Smooth muscle cell (in vitro differentiated cells): ENCODE measurements around the gene EFL1. TPM values are rescaled to one million over a fixed set of nuclear protein-coding genes. Genes with fewer than 3 reads are reported as not detected.

Source experiments
- DNase-seq: peaks from one replicate; lab custom pipeline; 2025; ENCODE audit not compliant: unreplicated experiment; lab: John Stamatoyannopoulos, UW
- H2AFZ ChIP-seq: fragments of 200-600 bp; sonication (generic); 2 replicates; pipeline ENCODE4 v1.6.0; 2016; ENCODE audit warnings: antibody characterized with exemption, low read depth, mild to moderate bottlenecking
- H3F3A ChIP-seq: fragments of 200-600 bp; sonication (generic); 2 replicates; pipeline ENCODE4 v1.6.0; 2017; ENCODE audit warnings: antibody characterized with exemption, low read depth
- H3K27ac ChIP-seq: fragments of 200-600 bp; sonication (generic); 2 replicates; pipeline ENCODE4 v1.5.1; 2016; ENCODE audit warnings: low read depth, mild to moderate bottlenecking
- H3K27me3 ChIP-seq: fragments of 200-600 bp; sonication (generic); 2 replicates; pipeline ENCODE4 v1.6.1; 2016; ENCODE audit warnings: low read depth, mild to moderate bottlenecking
- H3K36me3 ChIP-seq: fragments of 200-600 bp; sonication (generic); 2 replicates; pipeline ENCODE4 v1.5.1; 2016; ENCODE audit warnings: low read depth
- H3K4me1 ChIP-seq: fragments of 200-600 bp; sonication (generic); 2 replicates; pipeline ENCODE4 v1.5.1; 2016; ENCODE audit warnings: low read depth
- H3K4me2 ChIP-seq: fragments of 200-600 bp; sonication (generic); 2 replicates; pipeline ENCODE4 v1.6.0; 2016; ENCODE audit warnings: mild to moderate bottlenecking
- H3K4me3 ChIP-seq: fragments of 200-600 bp; sonication (generic); 2 replicates; pipeline ENCODE4 v1.5.1; 2016; ENCODE audit warnings: mild to moderate bottlenecking
- H3K79me2 ChIP-seq: fragments of 200-600 bp; sonication (generic); 2 replicates; pipeline ENCODE4 v1.6.0; 2016; ENCODE audit warnings: low read depth, mild to moderate bottlenecking
- H3K9ac ChIP-seq: fragments of 200-600 bp; sonication (generic); 2 replicates; pipeline ENCODE4 v1.6.0; 2016; ENCODE audit warnings: low read depth
- H3K9me3 ChIP-seq: fragments of 200-600 bp; sonication (generic); replicated peaks from 2 replicates; pipeline ENCODE4 v1.5.1; 2016; ENCODE audit warnings: low read depth
- H4K20me1 ChIP-seq: fragments of 200-600 bp; sonication (generic); 2 replicates; pipeline ENCODE4 v1.6.0; 2016; ENCODE audit warnings: low read depth
- CTCF ChIP-seq: fragments of 200-600 bp; sonication (generic); IDR thresholded peaks from 2 replicates; pipeline ENCODE4 v1.5.1; 2017; ENCODE audit warnings: borderline replicate concordance, mild to moderate bottlenecking, antibody characterized with exemption; ENCODE audit not compliant: insufficient read depth, poor library complexity, severe bottlenecking
- WGBS: methylation state at CpG from one replicate; pipeline ENCODE4 v1.1.7; 2016; ENCODE audit warnings: low lambda C conversion rate; 5-methylcytosine and 5-hydroxymethylcytosine counted together
- polyA plus RNA-seq: library from polyadenylated mRNA; unstranded; fragments of >200 nt; fragmentation: Nextera tagmentation; extraction: Ambion mirVana; gene quantifications from 2 replicates; pipeline ENCODE4 v1.2.1, GENCODE V29; 2016
- total RNA-seq: library from RNA; depleted of rRNA; stranded (reverse); fragments of >200 nt; gene quantifications from 2 replicates; pipeline ENCODE4 v1.2.3, GENCODE V29; 2014

EFL1 gene
- total and polyA plus RNA-seq, 2 experiments from 2014 or later: 4.5 to 12.8 TPM

GRCh38 chr15:82098674-82099073 lies 163.9 kb downstream of the EFL1 start:
- no peak for TF ChIP-seq CTCF
- WGBS: 87% methylated on average over 15 of the region's 15 CpGs

DNA sequence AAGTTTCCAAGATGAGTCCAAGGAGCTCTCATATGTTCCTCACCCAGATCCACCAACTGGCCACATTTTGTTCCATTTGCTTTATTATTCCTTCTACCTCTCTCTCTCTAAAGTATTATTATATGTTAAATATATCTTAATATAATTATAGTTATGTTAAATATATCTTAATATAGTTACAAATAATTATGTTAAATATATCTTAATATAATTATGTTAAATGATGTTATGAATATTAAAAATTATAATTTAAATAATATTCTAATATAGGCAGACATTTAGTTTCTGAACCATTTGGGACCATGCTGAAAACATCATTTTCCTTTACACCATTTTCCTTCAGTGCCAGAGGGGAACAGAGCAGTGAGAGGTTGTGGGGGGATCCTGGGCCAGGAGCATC lies 166.7 kb downstream of the EFL1 start:
- no peak for TF ChIP-seq CTCF
- no peaks in the 10 kb centered on the region for H3K27me3 ChIP-seq
- no peak overlapping the region for H3K9ac ChIP-seq
- no peak overlapping the region for H3K4me2 ChIP-seq
- H3K36me3 ChIP-seq: no peaks in the 10 kb centered on the region
- H3F3A ChIP-seq: no peaks in the 10 kb centered on the region
- no peak overlapping the region for H3K4me3 ChIP-seq
- no peak overlapping the region for H2AFZ ChIP-seq
- H3K4me1 ChIP-seq: peaks cover 9% of the 10 kb centered on the region
- H3K9me3 ChIP-seq: no peaks in the 10 kb centered on the region
- no peak overlapping the region for H3K27ac ChIP-seq
- H4K20me1 ChIP-seq: no peaks in the 10 kb centered on the region
- no peaks in the 10 kb centered on the region for H3K79me2 ChIP-seq
- DNase-seq: no peak

More at GRCh38 chr15:82098674-82099073, 163.9 kb downstream of the EFL1 start:
- H3K4me2 ChIP-seq: no peak overlapping the region
- H3K79me2 ChIP-seq: no peaks in the 10 kb centered on the region
- no peaks in the 10 kb centered on the region for H3K9me3 ChIP-seq
- no peak overlapping the region for H3K9ac ChIP-seq
- H3K27ac ChIP-seq: no peak overlapping the region
- no peak for DNase-seq
- no peaks in the 10 kb centered on the region for H3F3A ChIP-seq
- H2AFZ ChIP-seq: no peak overlapping the region
- no peak overlapping the region for H3K4me3 ChIP-seq
- no peaks in the 10 kb centered on the region for H4K20me1 ChIP-seq
- no peaks in the 10 kb centered on the region for H3K27me3 ChIP-seq
- peaks cover 9% of the 10 kb centered on the region for H3K4me1 ChIP-seq
- H3K36me3 ChIP-seq: no peaks in the 10 kb centered on the region

DNA sequence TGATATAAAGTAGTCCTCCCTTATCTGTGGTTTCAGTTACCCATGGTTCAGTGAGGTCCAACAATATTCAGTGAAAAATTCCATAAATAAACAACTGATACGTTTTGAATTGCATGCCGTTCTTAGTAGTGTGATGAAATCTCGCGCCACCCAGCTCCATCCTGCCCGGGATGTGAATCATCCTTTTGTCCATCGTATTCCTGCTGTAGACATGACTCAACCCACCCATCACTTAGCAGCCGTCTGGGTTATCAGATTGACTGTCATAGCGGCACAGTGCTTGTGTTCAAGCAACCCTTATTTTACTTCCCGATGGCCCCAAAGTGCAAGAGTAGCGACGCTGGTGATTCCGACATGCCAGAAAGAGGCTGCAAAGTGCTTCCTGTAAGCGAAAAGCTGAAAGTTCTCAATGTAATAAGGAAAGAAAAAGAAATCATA lies 168.7 kb downstream of the EFL1 start:
- Histone ChIP-seq H2AFZ (peak overlapping the region; percentile 21), H3K4me1 (no peaks in the 10 kb centered on the region), H3K79me2 (no peaks in the 10 kb centered on the region), H3F3A (no peaks in the 10 kb centered on the region), H4K20me1 (no peaks in the 10 kb centered on the region), H3K27ac (peak overlapping the region; percentile 76), H3K36me3 (no peaks in the 10 kb centered on the region), H3K27me3 (no peaks in the 10 kb centered on the region), H3K4me2 (peak overlapping the region; percentile 60), H3K9ac (peak overlapping the region; percentile 59), H3K4me3 (peak overlapping the region; percentile 3), H3K9me3 (no peaks in the 10 kb centered on the region)
- WGBS: 24% methylated on average over 13 of the region's 13 CpGs
- DNase-seq: peak; percentile 8
- no peak for TF ChIP-seq CTCF

DNA sequence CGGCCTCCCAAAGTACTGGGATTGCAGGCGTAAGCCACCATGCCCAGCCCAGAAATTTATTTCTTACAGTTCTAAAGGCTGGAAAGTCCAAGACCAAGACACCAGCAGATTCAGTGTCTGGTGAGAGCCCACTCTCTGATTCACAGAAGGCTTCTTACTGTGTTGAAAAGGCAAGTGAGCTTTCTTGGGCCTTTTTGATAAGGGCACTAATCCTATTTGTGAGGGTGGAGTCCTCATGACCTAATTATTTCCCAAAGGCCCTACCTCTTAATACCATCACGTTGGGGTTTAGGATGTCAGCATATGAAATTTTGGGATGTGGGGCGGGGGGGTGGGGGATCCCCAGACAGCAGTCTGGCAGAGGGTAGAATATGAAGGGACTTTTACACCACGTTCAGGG lies 169.2 kb downstream of the EFL1 start:
- H4K20me1 ChIP-seq: no peaks in the 10 kb centered on the region
- H3K4me3 ChIP-seq: no peak overlapping the region
- H3K27me3 ChIP-seq: no peaks in the 10 kb centered on the region
- H2AFZ ChIP-seq: no peak overlapping the region
- no peaks in the 10 kb centered on the region for H3K4me1 ChIP-seq
- no peak for TF ChIP-seq CTCF
- 70% methylated on average over 5 of the region's 5 CpGs for WGBS
- H3K36me3 ChIP-seq: no peaks in the 10 kb centered on the region
- H3K4me2 ChIP-seq: no peak overlapping the region
- H3F3A ChIP-seq: no peaks in the 10 kb centered on the region
- H3K9ac ChIP-seq: no peak overlapping the region
- no peak for DNase-seq
- H3K79me2 ChIP-seq: no peaks in the 10 kb centered on the region
- H3K9me3 ChIP-seq: no peaks in the 10 kb centered on the region
- peak overlapping the region; percentile 76 for H3K27ac ChIP-seq
